ENCODE measurements around the gene LDAH. TPM values are rescaled to one million over a fixed set of nuclear protein-coding genes. Genes with fewer than 3 reads are reported as not detected.

The LDAH gene
- total RNA-seq, 1 experiment from 2014 or later, result 17.2 TPM

DNA sequence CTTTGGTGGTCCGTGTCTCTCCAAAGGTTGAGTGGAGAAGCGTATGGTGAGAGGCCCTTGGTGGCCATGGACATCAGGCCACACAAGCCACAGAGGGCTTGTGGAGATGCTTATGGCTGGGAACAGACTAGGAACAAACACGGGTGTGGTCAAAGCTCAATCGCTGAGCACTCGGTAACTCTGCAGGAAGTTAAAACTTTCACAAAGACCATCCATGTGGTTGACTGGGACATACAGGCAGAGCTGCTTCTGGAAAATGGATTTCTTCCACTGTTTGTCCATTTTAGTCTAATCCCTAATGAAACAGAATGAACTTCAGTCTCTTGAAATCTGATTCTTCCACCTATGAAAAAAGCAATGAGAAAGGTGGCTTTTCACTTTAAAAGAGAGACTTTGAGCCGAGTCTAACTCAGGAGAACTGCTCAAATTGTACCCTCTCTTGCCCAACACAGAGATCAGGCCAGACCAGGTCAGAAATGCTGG is 138.3 kb downstream of the LDAH start:
- Histone ChIP-seq H3K27me3 (ENCODE audit: control insufficient read depth, insufficient read depth, low read length) (no peaks in the 10 kb centered on the region), H3K4me1 (ENCODE audit: control insufficient read depth, insufficient read depth, low read length) (no peaks in the 10 kb centered on the region), H3K27ac (ENCODE audit: low read length) (no peak overlapping the region), H3K4me3 (ENCODE audit: low read depth in 2 of 2, low read length in 2 of 2) (no peak overlapping the region), H3K36me3 (ENCODE audit: control insufficient read depth, insufficient read depth, low read length) (no peaks in the 10 kb centered on the region), H3K9me3 (ENCODE audit: control insufficient read depth, insufficient read depth, low read depth, low read length) (no peaks in the 10 kb centered on the region)
- in situ Hi-C loops (cut with HindIII; ENCODE audit: low pct_unique_long_range_greater_than_20kb, low sequenced_read_pairs) (no loop called here), intact Hi-C loops (cut with micrococcal nuclease; ENCODE audit: unreplicated experiment) (no loop called here)
- no TSS peak for BruUV-seq (replicated peaks)
- ChIA-PET CTCF (no interaction called here), POLR2A (interaction anchor here (0.6 kb wide), 1 partner anchor 19 kb away, joined by 3 read pairs; no protein-coding TSS in a partner anchor)
- ATAC-seq (no peak), DNase-seq (ENCODE audit: low read depth, low spot score) (no peak)
- TF ChIP-seq TCF7L2 (IDR thresholded peaks at IDR 0.05; ENCODE audit: low read depth, low read length), result no peak
- TF ChIP-seq SIN3A (IDR thresholded peaks at IDR 0.05; ENCODE audit: borderline replicate concordance, insufficient read depth, low read depth, low read length), result no peak
- TF ChIP-seq POLR2AphosphoS5 (IDR thresholded peaks at IDR 0.05; ENCODE audit: low read depth, low read length), result no peak
- no peak for TF ChIP-seq CTCF (IDR thresholded peaks at IDR 0.05)
- no peak for TF ChIP-seq REST (IDR thresholded peaks at IDR 0.05; ENCODE audit: insufficient read depth in 1 of 2, low read depth in 2 of 2, low read length in 1 of 2)

- no peaks in the 10 kb centered on the region for H3K27me3 ChIP-seq (ENCODE audit: control insufficient read depth, insufficient read depth, low read length)
- ChIA-PET CTCF (no interaction called here), POLR2A (no interaction called here)
- intact Hi-C loops (cut with micrococcal nuclease; ENCODE audit: unreplicated experiment), result no loop called here
- no peak overlapping the region for H3K4me3 ChIP-seq (ENCODE audit: low read depth in 2 of 2, low read length in 2 of 2)
- TF ChIP-seq CTCF (IDR thresholded peaks at IDR 0.05), result peak; percentile 72
- TF ChIP-seq REST (IDR thresholded peaks at IDR 0.05; ENCODE audit: insufficient read depth in 1 of 2, low read depth in 2 of 2, low read length in 1 of 2), result no peak
- in situ Hi-C loops (cut with HindIII; ENCODE audit: low pct_unique_long_range_greater_than_20kb, low sequenced_read_pairs), result no loop called here
- H3K9me3 ChIP-seq (ENCODE audit: control insufficient read depth, insufficient read depth, low read depth, low read length), result no peaks in the 10 kb centered on the region
- ATAC-seq, result no peak
- no peaks in the 10 kb centered on the region for H3K4me1 ChIP-seq (ENCODE audit: control insufficient read depth, insufficient read depth, low read length)
- no TSS peak for BruUV-seq (replicated peaks)
- no peak overlapping the region for H3K27ac ChIP-seq (ENCODE audit: low read length)
- H3K36me3 ChIP-seq (ENCODE audit: control insufficient read depth, insufficient read depth, low read length), result no peaks in the 10 kb centered on the region
- DNase-seq (ENCODE audit: low read depth, low spot score), result no peak
Measured at GRCh38 chr2:20682167-20682920, 140.6 kb downstream of the LDAH start.

Data from Panc1 (cell line).